ENCODE measurements around the gene GFRA4.

The GFRA4 gene

DNA sequence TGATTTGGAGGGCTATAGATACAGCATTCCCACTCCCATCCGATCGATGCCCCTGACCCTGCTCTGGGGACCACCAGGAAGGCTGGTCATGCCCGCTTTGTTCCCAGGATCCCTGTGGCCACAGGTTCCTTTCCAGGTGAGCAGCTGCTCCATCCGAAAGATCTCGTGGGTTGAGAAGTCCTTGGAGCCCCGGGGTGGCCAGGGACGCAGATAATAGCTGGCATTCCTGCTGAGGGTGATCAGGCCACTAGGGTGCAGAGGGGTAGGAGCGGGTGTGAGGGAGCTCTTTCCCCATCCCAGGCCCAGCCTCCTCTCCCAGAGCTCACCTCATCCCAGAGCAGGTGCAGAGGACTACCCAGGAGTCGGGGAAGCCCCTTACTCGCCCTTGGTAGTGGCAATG, 11.2 kb upstream of the GFRA4 start:
- no peak for ATAC-seq
- TF ChIP-seq, protein P1, sequence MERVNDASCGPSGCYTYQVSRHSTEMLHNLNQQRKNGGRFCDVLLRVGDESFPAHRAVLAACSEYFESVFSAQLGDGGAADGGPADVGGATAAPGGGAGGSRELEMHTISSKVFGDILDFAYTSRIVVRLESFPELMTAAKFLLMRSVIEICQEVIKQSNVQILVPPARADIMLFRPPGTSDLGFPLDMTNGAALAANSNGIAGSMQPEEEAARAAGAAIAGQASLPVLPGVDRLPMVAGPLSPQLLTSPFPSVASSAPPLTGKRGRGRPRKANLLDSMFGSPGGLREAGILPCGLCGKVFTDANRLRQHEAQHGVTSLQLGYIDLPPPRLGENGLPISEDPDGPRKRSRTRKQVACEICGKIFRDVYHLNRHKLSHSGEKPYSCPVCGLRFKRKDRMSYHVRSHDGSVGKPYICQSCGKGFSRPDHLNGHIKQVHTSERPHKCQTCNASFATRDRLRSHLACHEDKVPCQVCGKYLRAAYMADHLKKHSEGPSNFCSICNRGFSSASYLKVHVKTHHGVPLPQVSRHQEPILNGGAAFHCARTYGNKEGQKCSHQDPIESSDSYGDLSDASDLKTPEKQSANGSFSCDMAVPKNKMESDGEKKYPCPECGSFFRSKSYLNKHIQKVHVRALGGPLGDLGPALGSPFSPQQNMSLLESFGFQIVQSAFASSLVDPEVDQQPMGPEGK (CRISPR knock-in tag; IDR thresholded peaks at IDR 0.05; ENCODE audit: borderline replicate concordance), result no peak

DNA sequence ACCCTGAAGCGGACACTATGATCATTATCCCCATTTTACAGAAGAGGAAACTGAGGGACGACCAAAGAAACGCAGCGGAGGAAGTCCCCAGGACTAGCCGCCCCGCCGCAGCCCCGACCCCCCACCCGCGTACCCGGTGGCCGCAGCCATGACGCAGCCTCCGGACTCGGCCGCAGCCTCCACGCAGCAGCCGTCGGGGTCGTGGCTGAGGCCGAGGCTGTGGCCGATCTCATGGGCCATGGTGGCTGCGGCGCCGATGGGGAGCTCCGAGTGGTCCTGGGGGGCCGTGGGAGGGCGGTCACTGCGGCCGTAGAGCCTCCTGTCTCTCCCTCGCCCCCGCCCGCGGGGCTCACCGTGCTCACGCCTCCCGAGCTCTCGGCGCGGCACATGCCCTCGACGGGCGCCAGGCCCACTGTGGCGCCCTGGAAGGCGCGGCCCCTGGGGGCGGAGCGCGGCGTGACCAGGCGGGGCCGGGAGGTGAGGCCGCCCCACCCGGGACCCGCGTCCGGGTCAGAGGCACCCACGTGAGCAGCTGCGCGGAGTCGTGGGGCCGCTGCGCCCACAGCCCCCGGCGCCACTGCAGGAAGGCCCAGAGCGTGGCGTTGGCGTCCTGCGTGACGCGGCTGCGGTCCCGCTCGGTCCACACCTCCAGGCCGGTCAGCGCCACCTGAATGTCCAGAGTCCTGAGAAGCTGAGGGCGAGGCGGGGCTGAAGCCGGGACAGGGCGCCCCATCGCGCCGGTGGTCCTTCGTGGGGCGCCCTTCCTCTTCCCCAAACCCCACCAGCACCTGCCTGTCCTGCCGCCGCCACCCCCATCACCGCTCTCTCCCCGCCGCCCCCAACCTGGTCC, 10.2 kb upstream of the GFRA4 start:
- TF ChIP-seq BACH2 (CRISPR knock-in tag; IDR thresholded peaks at IDR 0.05; ENCODE audit: borderline replicate concordance) (no peak), ZFP30 (CRISPR knock-in tag; IDR thresholded peaks at IDR 0.05) (no peak)
- TF ChIP-seq, protein P1 (CRISPR knock-in tag; IDR thresholded peaks at IDR 0.05; ENCODE audit: borderline replicate concordance), result no peak
- ATAC-seq, result no peak

DNA sequence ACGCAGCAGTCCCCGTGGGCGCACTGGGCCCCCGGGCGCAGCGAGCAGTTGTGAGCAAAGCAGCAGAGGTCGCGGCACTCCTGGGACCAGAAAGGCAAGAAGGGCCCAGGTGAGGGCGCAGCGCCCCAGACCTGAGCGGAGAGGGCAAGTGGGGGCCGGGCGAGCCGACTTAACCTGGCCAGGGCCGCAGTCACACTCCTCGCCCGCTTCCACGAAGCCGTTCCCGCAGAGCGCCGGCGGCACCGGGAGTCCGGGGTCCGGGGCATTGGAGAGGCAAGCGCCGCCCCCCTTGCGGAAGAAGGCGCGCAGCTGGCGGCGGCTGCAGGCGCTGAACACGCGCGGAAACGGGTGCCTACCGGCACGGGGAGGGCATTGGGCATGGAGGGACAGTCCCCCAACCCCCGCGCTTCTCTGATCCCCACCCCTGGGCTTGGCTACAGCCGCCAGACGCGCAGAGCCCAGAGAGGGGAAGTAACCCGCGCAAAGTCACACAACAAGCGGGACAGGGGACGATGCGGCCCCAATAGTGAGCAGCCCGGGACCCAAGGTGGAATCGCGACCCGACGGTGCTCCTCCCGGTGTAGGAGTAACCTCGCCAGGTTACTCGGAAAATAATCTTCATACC, 9.5 kb upstream of the GFRA4 start:
- TF ChIP-seq SNAI2 (CRISPR knock-in tag; IDR thresholded peaks at IDR 0.05), result no peak
- ATAC-seq, result no peak

DNA sequence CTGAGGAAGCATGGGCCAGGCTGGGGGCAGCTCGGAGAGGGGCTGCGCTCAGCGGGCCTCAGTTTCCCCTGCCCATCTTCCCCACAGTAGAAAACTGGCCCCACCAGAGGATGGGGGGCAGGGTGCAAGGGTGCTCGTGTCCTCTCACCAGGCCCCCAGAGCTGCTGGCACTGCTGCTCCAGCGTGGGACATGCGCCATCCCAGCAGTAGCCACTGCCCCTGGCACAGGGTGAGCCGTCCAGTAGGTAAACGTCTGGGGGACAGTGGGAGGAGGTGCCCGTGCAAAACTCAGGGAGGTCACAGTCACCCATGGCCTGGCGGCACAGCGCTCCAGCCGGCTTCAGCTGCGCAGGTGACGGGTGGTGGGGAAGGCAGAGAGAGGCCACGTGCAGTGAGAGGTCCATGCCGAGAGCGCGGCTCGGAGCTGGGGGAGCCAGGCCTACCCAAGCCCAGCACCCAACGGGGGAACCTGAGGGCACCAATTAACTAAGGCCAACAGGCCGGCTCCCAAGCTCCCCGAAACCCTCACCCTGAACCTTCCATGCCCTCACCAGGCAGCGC, 8.9 kb upstream of the GFRA4 start:
- TF ChIP-seq PPARA (CRISPR knock-in tag; IDR thresholded peaks at IDR 0.05; ENCODE audit: borderline replicate concordance) (no peak), TCF4 (CRISPR knock-in tag; IDR thresholded peaks at IDR 0.05; ENCODE audit: borderline replicate concordance) (no peak), ZNF70 (CRISPR knock-in tag; IDR thresholded peaks at IDR 0.05) (no peak), CSDC2 (CRISPR knock-in tag; IDR thresholded peaks at IDR 0.05) (no peak), ESRRG (CRISPR knock-in tag; IDR thresholded peaks at IDR 0.05) (no peak), BACH2 (CRISPR knock-in tag; IDR thresholded peaks at IDR 0.05; ENCODE audit: borderline replicate concordance) (no peak), TOX (CRISPR knock-in tag; IDR thresholded peaks at IDR 0.05; ENCODE audit: borderline replicate concordance) (no peak), ISL1 (CRISPR knock-in tag; IDR thresholded peaks at IDR 0.05) (no peak), SNAI2 (CRISPR knock-in tag; IDR thresholded peaks at IDR 0.05) (no peak), ZC3H10 (CRISPR knock-in tag; IDR thresholded peaks at IDR 0.05) (no peak), RARB (CRISPR knock-in tag; IDR thresholded peaks at IDR 0.05) (no peak), ARNTL (CRISPR knock-in tag; IDR thresholded peaks at IDR 0.05; ENCODE audit: borderline replicate concordance, low read depth) (no peak), OSR1 (CRISPR knock-in tag; IDR thresholded peaks at IDR 0.05) (no peak), GLIS3 (CRISPR knock-in tag; IDR thresholded peaks at IDR 0.05) (no peak), ZFP30 (CRISPR knock-in tag; IDR thresholded peaks at IDR 0.05) (no peak), ZNF565 (CRISPR knock-in tag; conservative IDR thresholded peaks at IDR 0.05; ENCODE audit: low read depth) (no peak)
- TF ChIP-seq, protein P2, sequence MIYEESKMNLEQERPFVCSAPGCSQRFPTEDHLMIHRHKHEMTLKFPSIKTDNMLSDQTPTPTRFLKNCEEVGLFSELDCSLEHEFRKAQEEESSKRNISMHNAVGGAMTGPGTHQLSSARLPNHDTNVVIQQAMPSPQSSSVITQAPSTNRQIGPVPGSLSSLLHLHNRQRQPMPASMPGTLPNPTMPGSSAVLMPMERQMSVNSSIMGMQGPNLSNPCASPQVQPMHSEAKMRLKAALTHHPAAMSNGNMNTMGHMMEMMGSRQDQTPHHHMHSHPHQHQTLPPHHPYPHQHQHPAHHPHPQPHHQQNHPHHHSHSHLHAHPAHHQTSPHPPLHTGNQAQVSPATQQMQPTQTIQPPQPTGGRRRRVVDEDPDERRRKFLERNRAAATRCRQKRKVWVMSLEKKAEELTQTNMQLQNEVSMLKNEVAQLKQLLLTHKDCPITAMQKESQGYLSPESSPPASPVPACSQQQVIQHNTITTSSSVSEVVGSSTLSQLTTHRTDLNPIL (CRISPR knock-in tag; IDR thresholded peaks at IDR 0.05; ENCODE audit: low read depth), result no peak
- TF ChIP-seq, protein P3, sequence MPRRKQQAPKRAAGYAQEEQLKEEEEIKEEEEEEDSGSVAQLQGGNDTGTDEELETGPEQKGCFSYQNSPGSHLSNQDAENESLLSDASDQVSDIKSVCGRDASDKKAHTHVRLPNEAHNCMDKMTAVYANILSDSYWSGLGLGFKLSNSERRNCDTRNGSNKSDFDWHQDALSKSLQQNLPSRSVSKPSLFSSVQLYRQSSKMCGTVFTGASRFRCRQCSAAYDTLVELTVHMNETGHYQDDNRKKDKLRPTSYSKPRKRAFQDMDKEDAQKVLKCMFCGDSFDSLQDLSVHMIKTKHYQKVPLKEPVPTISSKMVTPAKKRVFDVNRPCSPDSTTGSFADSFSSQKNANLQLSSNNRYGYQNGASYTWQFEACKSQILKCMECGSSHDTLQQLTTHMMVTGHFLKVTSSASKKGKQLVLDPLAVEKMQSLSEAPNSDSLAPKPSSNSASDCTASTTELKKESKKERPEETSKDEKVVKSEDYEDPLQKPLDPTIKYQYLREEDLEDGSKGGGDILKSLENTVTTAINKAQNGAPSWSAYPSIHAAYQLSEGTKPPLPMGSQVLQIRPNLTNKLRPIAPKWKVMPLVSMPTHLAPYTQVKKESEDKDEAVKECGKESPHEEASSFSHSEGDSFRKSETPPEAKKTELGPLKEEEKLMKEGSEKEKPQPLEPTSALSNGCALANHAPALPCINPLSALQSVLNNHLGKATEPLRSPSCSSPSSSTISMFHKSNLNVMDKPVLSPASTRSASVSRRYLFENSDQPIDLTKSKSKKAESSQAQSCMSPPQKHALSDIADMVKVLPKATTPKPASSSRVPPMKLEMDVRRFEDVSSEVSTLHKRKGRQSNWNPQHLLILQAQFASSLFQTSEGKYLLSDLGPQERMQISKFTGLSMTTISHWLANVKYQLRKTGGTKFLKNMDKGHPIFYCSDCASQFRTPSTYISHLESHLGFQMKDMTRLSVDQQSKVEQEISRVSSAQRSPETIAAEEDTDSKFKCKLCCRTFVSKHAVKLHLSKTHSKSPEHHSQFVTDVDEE (CRISPR knock-in tag; IDR thresholded peaks at IDR 0.05), result no peak
- TF ChIP-seq, protein P1 (CRISPR knock-in tag; IDR thresholded peaks at IDR 0.05; ENCODE audit: borderline replicate concordance), result no peak
- TF ChIP-seq, protein P4, sequence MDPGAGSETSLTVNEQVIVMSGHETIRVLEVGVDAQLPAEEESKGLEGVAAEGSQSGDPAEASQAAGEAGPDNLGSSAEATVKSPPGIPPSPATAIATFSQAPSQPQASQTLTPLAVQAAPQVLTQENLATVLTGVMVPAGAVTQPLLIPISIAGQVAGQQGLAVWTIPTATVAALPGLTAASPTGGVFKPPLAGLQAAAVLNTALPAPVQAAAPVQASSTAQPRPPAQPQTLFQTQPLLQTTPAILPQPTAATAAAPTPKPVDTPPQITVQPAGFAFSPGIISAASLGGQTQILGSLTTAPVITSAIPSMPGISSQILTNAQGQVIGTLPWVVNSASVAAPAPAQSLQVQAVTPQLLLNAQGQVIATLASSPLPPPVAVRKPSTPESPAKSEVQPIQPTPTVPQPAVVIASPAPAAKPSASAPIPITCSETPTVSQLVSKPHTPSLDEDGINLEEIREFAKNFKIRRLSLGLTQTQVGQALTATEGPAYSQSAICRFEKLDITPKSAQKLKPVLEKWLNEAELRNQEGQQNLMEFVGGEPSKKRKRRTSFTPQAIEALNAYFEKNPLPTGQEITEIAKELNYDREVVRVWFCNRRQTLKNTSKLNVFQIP (CRISPR knock-in tag; IDR thresholded peaks at IDR 0.05; ENCODE audit: borderline replicate concordance, low read depth), result no peak

More for the DNA sequence above, 8.9 kb upstream of the GFRA4 start:
- no peak for ATAC-seq
